H1 (cell line): ENCODE results near the gene EXOC1L. TPM values are rescaled to one million over a fixed set of nuclear protein-coding genes. Genes with fewer than 3 reads are reported as not detected.

Experiments
- ASH2L ChIP-seq: fragments of 200-600, 300-600 bp; sonication (generic); IDR thresholded peaks from one replicate; pipeline ENCODE4 v1.7.1; 2017; ENCODE audit warnings: low read length
- CTCF ChIP-seq, 3 experiments: IDR thresholded peaks; 1 replicate in 2 of 3; 2 replicates in 1 of 3; pipeline versions ENCODE4 v1.5.1 to v1.6.1; 2011; ENCODE audit warnings: low read length in 3 of 3, mild to moderate bottlenecking in 3 of 3, inconsistent platforms in 2 of 3, low read depth in 1 of 3, moderate library complexity in 1 of 3; ENCODE audit not compliant: insufficient read depth in 1 of 3; ENCODE audit errors: control extremely low read depth in 1 of 3
- NANOG ChIP-seq: IDR thresholded peaks from 2 replicates; pipeline ENCODE4 v1.6.1; 2011; ENCODE audit warnings: low read length, low read depth, mild to moderate bottlenecking, inconsistent platforms; ENCODE audit not compliant: insufficient read depth, poor library complexity, severe bottlenecking
- SAP30 ChIP-seq: fragments of 300-600 bp; sonication (generic); IDR thresholded peaks from 2 replicates; pipeline ENCODE4 v1.7.1; 2012; ENCODE audit warnings: low read length, moderate library complexity, mild to moderate bottlenecking, inconsistent platforms; ENCODE audit not compliant: insufficient read depth, insufficient replicate concordance
- SRF ChIP-seq: IDR thresholded peaks from 2 replicates; pipeline ENCODE4 v1.6.1; 2011; ENCODE audit warnings: mild to moderate bottlenecking, low read depth, low read length, moderate library complexity
- polyA plus RNA-seq, 7 experiments: library from polyadenylated mRNA; depleted of rRNA in 3 of 7; stranded (reverse) in 5 of 7; unstranded in 2 of 7; fragments of >200 nt in 5 of 7; fragments of 200-250 nt in 2 of 7; gene quantifications; 1 replicate in 5 of 7; 2 replicates in 1 of 7; 4 replicates in 1 of 7; pipeline versions ENCODE4 v1.2.1 to v1.2.3, GENCODE V29; 2011 to 2013; ENCODE audit warnings: missing spikeins in 2 of 7, mixed read lengths in 2 of 7
- total RNA-seq: library from RNA; stranded (reverse); fragmentation: NEBNext Ultra II Directional; extraction: Animal tissue kit (Norgen Biotek cat#: 25700); gene quantifications from 2 replicates; pipeline ENCODE4 v1.2.1, GENCODE V29; 2021

EXOC1L gene
- total and polyA plus RNA-seq, 2 of the 8 experiments (the other 6 are each of a cell fraction or from before 2014, with no cell fraction given): 0.08 TPM; not detected in 1

DNA sequence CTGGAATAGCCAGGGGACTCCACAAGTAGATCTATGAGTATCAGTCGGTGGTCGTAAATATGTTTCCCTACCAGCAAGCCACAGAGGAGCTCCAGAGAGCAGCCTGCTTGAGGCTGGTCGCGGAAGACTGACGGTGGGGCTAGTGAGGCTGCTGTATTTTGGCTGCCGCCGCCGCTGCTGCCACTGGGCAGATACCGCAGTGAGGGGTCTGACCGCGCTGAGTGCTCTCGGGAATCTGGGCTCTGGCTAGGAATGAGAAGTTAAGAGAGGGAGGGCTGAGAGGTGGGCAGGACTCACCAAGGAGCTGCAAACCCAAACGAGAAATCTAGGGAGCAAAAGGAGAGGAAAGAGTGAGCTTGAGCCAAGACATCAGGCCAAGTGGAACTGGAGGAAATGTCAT is at the start of gene EXOC1L (continued):
- TF ChIP-seq CTCF (IDR thresholded peaks at IDR 0.05; ENCODE audit: control extremely low read depth in 1 of 3, insufficient read depth in 1 of 3, low read depth in 1 of 3, low read length in 3 of 3) (peak; percentile 18 to 38 (median 33)), SAP30 (no peak), NANOG (peak; percentile 33), ASH2L (peak; percentile 60), SRF (0 out of 2 replicates have a peak, but pooled peaks have one; percentile 15)
